Neural progenitor cell (in vitro differentiated cells): ENCODE results near the gene UBE3C. TPM values are rescaled to one million over a fixed set of nuclear protein-coding genes. Genes with fewer than 3 reads are reported as not detected.

Experiments used
- DNase-seq: peaks from one replicate; pipeline ENCODE4 v3.0.0-alpha.2; 2016; ENCODE audit warnings: low spot score
- H2AFZ ChIP-seq: fragments of 200-600 bp; sonication (generic); replicated peaks from 2 replicates; pipeline ENCODE4 v1.6.1; 2016; ENCODE audit warnings: antibody characterized with exemption
- H3F3A ChIP-seq: fragments of 200-600 bp; sonication (generic); 2 replicates; pipeline ENCODE4 v1.6.1; 2016; ENCODE audit warnings: antibody characterized with exemption, low read depth
- H3K27ac ChIP-seq: fragments of 200-600 bp; sonication (generic); 2 replicates; pipeline ENCODE4 v1.5.1; 2016; ENCODE audit warnings: mild to moderate bottlenecking
- H3K27me3 ChIP-seq: fragments of 200-600 bp; sonication (generic); 2 replicates; pipeline ENCODE4 v1.6.1; 2016; ENCODE audit warnings: mild to moderate bottlenecking, moderate library complexity
- H3K36me3 ChIP-seq: fragments of 200-600 bp; sonication (generic); 2 replicates; pipeline ENCODE4 v1.5.1; 2016
- H3K4me1 ChIP-seq: fragments of 200-600 bp; sonication (generic); 2 replicates; pipeline ENCODE4 v1.6.1; 2016; ENCODE audit warnings: mixed run types
- H3K4me2 ChIP-seq: fragments of 200-600 bp; sonication (generic); 2 replicates; pipeline ENCODE4 v1.6.1; 2016
- H3K4me3 ChIP-seq: fragments of 200-600 bp; sonication (generic); 2 replicates; pipeline ENCODE4 v1.5.1; 2016
- H3K79me2 ChIP-seq: fragments of 200-600 bp; sonication (generic); 2 replicates; pipeline ENCODE4 v1.6.1; 2016; ENCODE audit warnings: low read depth
- H3K9ac ChIP-seq: fragments of 200-600 bp; sonication (generic); 2 replicates; pipeline ENCODE4 v1.6.1; 2016
- H3K9me3 ChIP-seq: fragments of 200-600 bp; sonication (generic); 2 replicates; pipeline ENCODE4 v1.5.1; 2016; ENCODE audit warnings: low read depth
- H4K20me1 ChIP-seq: fragments of 200-600 bp; sonication (generic); 2 replicates; pipeline ENCODE4 v1.6.1; 2016; ENCODE audit warnings: low read depth
- H3K27ac Mint-ChIP-seq: 3 replicates; pipeline ENCODE4 v1.8.0; 2021; ENCODE audit warnings: mixed read lengths
- H3K27me3 Mint-ChIP-seq: 2 replicates; pipeline ENCODE4 v1.8.0; 2022; ENCODE audit warnings: low read depth, mild to moderate bottlenecking, inconsistent platforms, moderate library complexity, mixed read lengths; ENCODE audit not compliant: insufficient read depth
- H3K36me3 Mint-ChIP-seq: 3 replicates; pipeline ENCODE4 v1.8.0; 2021; ENCODE audit warnings: mixed read lengths
- H3K4me1 Mint-ChIP-seq: 3 replicates; pipeline ENCODE4 v1.8.0; 2021; ENCODE audit warnings: mixed read lengths
- H3K4me3 Mint-ChIP-seq: 3 replicates; pipeline ENCODE4 v1.8.0; 2021; ENCODE audit warnings: mild to moderate bottlenecking, moderate library complexity, mixed read lengths
- H3K9me3 Mint-ChIP-seq: 3 replicates; pipeline ENCODE4 v1.8.0; 2020; ENCODE audit warnings: mixed read lengths
- EZH2 ChIP-seq: fragments of 200-600 bp; sonication (generic); IDR thresholded peaks from 2 replicates; pipeline ENCODE4 v1.6.1; 2017; ENCODE audit warnings: antibody characterized with exemption, mild to moderate bottlenecking, moderate library complexity
- EZH2phosphoT487 ChIP-seq: fragments of 200-600 bp; sonication (generic); IDR thresholded peaks from 2 replicates; pipeline ENCODE4 v1.6.1; 2017; ENCODE audit warnings: antibody characterized with exemption
- total RNA-seq: library from RNA; depleted of rRNA; stranded (reverse); fragments of >200 nt; gene quantifications from 2 replicates; pipeline ENCODE4 v1.2.3, GENCODE V29; 2015; ENCODE audit warnings: low replicate concordance
- TF ChIP-seq, protein P1 (sequence below): fragments of 200-600 bp; sonication (generic); IDR thresholded peaks from 2 replicates; pipeline ENCODE4 v1.5.1; 2017; ENCODE audit warnings: antibody characterized with exemption, mild to moderate bottlenecking

UBE3C gene
- total RNA-seq, 1 donor from 2014 or later: 65.9 TPM

- no peaks in the 10 kb centered on the region for H3K4me1 ChIP-seq
- H4K20me1 ChIP-seq: no peaks in the 10 kb centered on the region
- H3K9me3 ChIP-seq: no peaks in the 10 kb centered on the region
- Mint-ChIP-seq H3K4me1 (no peaks in the 10 kb centered on the region), H3K27ac (no peak overlapping the region), H3K4me3 (no peak overlapping the region), H3K36me3 (peaks cover 29% of the 10 kb centered on the region), H3K9me3 (no peaks in the 10 kb centered on the region), H3K27me3 (peaks cover 2% of the 10 kb centered on the region)
- no peaks in the 10 kb centered on the region for H3F3A ChIP-seq
- no peaks in the 10 kb centered on the region for H3K79me2 ChIP-seq
- H3K4me3 ChIP-seq: no peak overlapping the region
- no peak overlapping the region for H3K9ac ChIP-seq
- TF ChIP-seq, protein P1, sequence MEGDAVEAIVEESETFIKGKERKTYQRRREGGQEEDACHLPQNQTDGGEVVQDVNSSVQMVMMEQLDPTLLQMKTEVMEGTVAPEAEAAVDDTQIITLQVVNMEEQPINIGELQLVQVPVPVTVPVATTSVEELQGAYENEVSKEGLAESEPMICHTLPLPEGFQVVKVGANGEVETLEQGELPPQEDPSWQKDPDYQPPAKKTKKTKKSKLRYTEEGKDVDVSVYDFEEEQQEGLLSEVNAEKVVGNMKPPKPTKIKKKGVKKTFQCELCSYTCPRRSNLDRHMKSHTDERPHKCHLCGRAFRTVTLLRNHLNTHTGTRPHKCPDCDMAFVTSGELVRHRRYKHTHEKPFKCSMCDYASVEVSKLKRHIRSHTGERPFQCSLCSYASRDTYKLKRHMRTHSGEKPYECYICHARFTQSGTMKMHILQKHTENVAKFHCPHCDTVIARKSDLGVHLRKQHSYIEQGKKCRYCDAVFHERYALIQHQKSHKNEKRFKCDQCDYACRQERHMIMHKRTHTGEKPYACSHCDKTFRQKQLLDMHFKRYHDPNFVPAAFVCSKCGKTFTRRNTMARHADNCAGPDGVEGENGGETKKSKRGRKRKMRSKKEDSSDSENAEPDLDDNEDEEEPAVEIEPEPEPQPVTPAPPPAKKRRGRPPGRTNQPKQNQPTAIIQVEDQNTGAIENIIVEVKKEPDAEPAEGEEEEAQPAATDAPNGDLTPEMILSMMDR: no peak
- no peak for TF ChIP-seq EZH2
- no peak for TF ChIP-seq EZH2phosphoT487
- no peak overlapping the region for H3K4me2 ChIP-seq
- H3K27ac ChIP-seq: no peak overlapping the region
- no peaks in the 10 kb centered on the region for H3K27me3 ChIP-seq
- H3K36me3 ChIP-seq: no peaks in the 10 kb centered on the region
- H2AFZ ChIP-seq: no peak overlapping the region
- no peak for DNase-seq
Measured at GRCh38 chr7:157266272-157266671, 127.5 kb downstream of the UBE3C start.

DNA sequence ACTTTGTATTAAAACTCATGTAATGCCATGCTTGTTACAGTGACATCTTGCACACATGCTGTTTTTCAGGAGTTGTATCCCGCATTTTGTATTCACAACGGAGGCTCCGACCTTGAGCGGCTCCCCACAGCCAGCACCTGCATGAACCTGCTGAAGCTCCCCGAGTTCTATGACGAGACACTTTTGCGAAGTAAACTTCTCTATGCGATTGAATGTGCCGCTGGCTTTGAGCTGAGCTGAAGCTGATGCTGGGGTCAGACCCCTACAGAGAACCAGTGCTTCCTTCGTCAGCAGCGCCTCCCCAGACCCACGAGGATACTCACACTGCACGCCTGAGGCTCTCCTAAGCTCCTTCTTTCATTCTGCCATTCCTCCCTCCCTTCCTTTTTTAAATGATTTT is 128.8 kb downstream of the UBE3C start:
- Mint-ChIP-seq H3K27me3 (peaks cover 2% of the 10 kb centered on the region), H3K36me3 (peaks cover 33% of the 10 kb centered on the region), H3K4me1 (peaks cover 4% of the 10 kb centered on the region), H3K9me3 (no peaks in the 10 kb centered on the region), H3K27ac (peak overlapping the region; percentile 81), H3K4me3 (no peak overlapping the region)
- H3K9me3 ChIP-seq: no peaks in the 10 kb centered on the region
- no peaks in the 10 kb centered on the region for H3F3A ChIP-seq
- no peak overlapping the region for H3K9ac ChIP-seq
- TF ChIP-seq EZH2: no peak
- TF ChIP-seq, protein P1: no peak
- TF ChIP-seq EZH2phosphoT487: no peak
- no peaks in the 10 kb centered on the region for H3K4me1 ChIP-seq
- H3K4me2 ChIP-seq: no peak overlapping the region
- H3K36me3 ChIP-seq: no peaks in the 10 kb centered on the region
- no peak overlapping the region for H3K27ac ChIP-seq
- H3K27me3 ChIP-seq: no peaks in the 10 kb centered on the region
- H3K79me2 ChIP-seq: no peaks in the 10 kb centered on the region
- no peak overlapping the region for H3K4me3 ChIP-seq
- H2AFZ ChIP-seq: no peak overlapping the region
- no peak for DNase-seq
- no peaks in the 10 kb centered on the region for H4K20me1 ChIP-seq

DNA sequence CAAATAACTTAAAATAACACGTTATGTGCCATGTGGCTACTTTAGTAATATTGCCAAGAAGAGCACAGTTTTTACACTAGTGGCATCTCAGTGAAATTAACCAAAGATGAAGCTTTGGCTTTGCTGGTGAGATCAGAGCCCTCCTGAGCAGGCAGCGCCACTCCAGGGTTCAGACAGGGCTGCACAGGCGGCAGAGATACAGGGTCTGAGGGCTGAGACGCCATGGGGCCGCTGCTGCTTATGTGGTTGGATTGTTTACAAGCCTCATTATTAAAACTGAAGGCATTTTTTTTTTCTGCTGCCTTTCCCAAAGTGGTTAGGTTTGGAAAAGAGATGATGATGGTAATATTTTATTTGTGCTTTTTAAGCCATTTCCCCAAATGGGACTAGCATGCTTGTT is 129.2 kb downstream of the UBE3C start:
- Mint-ChIP-seq H3K36me3 (peaks cover 32% of the 10 kb centered on the region), H3K27ac (no peak overlapping the region), H3K9me3 (no peaks in the 10 kb centered on the region), H3K27me3 (peaks cover 5% of the 10 kb centered on the region), H3K4me3 (no peak overlapping the region), H3K4me1 (peaks cover 6% of the 10 kb centered on the region)
- Histone ChIP-seq H3K9me3 (no peaks in the 10 kb centered on the region), H3K36me3 (no peaks in the 10 kb centered on the region), H3K4me1 (no peaks in the 10 kb centered on the region), H3K4me3 (no peak overlapping the region), H4K20me1 (no peaks in the 10 kb centered on the region), H3K27me3 (no peaks in the 10 kb centered on the region), H3K27ac (no peak overlapping the region), H3F3A (no peaks in the 10 kb centered on the region), H2AFZ (no peak overlapping the region), H3K4me2 (no peak overlapping the region), H3K9ac (no peak overlapping the region), H3K79me2 (no peaks in the 10 kb centered on the region)
- TF ChIP-seq EZH2 (no peak), EZH2phosphoT487 (no peak)
- TF ChIP-seq, protein P1: no peak
- DNase-seq: no peak
